Central memory CD4-positive, alpha-beta T cell (primary cell): ENCODE results near the gene FBXO42.
"Not testable (repeated sequence)": the region's sequence is repeated elsewhere in the genome, so short reads cannot be mapped to it uniquely, and the experiment has no call there.

Source experiments
- DNase-seq: peaks from one replicate; pipeline ENCODE4 v3.0.0; 2022

Gene FBXO42

DNA sequence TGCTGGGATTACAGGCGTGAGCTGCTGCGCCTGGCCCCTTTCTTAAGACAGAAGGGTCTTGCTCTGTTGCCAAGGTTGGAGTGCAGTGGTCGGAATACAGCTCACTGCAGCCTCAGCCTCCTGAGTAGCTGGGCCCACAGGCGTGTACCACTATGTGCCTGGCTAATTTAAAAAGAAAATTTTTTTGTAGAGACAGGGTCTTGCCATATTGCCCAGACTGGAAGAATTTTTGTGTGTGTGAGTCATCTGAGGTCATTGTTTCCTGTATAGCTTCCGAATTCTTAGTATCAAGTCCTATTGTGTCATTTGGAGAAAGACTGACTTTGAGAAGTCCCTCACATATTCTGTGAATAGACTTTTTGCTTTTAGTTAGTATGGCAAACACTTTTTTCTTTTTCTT lies 19.4 kb upstream of the FBXO42 start:
- no peak for DNase-seq

- no peak for DNase-seq
Observed at GRCh38 chr1:16369821-16370220, 17.5 kb upstream of the FBXO42 start.

DNA sequence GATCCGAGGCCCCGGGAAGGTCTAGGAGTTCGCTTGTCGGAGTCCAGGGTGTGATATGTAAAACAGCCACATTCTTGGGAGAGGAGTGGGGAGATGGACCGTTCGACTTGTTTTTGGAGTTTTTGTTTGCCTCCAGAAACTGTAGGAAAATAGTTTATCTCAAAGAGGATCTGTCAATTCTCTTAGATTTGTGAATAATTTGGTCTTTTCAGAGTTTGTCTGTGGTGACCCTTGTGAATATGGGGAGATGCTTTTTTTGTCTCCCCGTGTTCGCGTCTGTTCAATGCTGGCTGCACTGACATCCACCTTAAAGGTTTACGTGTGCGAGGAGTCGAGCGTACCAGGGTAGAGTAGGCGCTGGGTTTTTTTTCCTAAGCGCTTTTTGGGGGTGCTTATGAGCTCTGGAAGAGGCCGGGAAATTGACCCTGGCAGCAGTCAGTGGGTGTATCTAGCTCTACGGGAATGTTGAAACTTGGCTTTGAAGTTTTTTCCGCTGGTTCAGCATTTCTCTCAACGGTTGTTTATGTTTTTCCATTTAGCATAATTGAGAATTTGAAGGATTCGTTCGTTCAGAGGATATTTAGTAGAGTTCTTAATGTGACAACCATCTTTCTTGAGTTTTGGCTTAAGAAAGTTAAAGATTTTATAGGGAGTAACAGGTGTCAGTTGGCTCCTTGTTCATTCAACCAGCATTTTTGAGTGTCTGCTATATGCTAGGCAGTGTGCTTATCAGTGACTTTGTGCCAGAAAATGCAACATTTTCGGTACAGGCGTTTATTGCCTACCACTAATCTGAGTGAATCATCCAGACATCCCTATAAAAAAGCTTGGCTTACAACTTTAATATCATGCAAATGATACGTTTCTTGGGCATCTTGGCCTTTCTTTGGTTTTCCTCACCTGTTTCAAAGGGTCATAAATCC lies 15.9 kb upstream of the FBXO42 start:
- DNase-seq: no peak

GRCh38 chr1:16367258-16367967 lies 15.1 kb upstream of the FBXO42 start:
- DNase-seq: peak; percentile 88

DNA sequence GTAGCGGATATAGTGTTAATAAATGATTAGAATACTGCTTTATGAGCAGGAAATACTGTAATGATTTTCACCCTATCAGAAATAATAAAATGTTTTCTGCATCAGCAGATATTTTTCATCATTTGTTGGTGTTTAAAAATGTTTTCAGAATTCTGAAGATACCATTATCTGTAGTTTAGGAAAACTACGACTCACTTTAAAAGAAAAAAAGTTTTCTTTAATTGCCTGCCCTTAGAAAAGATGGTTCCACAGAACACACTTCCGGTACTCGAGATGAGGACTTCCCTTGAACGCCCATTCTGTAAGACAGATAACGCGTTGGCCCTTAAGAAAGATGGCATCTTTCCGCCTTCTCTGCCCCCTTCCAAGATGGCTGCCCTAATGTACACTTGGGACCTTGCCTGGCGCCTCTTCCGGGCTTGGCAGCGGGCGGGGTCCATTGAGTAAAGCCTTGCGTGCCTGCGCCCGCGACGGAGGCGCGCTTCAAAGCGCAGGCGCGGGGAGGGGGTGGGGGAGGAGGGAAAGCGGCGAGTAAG lies 14.5 kb upstream of the FBXO42 start, which contains the start of gene SZRD1:
Gene SZRD1, plus strand, starts transcription at position 521 of the 536 bp plus-strand sequence. CDS start 16 bp downstream, outside the sequence.
- DNase-seq: peak; percentile 98

DNA sequence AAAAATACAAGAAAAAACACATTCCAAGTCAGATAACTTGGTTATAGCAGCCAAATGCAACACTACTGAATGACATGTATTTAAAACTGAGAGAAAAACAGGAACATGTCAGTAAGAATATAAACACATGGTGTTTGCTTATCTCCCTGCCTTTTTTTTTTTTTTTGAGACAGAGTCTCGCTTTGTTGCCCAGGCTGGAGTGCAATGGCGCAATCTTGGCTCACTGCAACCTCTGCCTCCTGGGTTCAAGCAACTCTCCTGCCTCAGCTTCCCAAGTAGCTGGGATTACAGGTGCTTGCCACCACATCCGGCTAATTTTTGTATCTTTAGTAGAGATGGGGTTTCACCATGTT lies 12.8 kb upstream of the FBXO42 start:
- not testable (repeated sequence) for DNase-seq

- DNase-seq: no peak
Observed at GRCh38 chr1:16356867-16357266, 4.6 kb upstream of the FBXO42 start.

- DNase-seq: no peak
Observed at GRCh38 chr1:16354619-16355018, 2.3 kb upstream of the FBXO42 start.

- DNase-seq: no peak
Observed at GRCh38 chr1:16352842-16353535, 709 bp upstream of the FBXO42 start.

DNA sequence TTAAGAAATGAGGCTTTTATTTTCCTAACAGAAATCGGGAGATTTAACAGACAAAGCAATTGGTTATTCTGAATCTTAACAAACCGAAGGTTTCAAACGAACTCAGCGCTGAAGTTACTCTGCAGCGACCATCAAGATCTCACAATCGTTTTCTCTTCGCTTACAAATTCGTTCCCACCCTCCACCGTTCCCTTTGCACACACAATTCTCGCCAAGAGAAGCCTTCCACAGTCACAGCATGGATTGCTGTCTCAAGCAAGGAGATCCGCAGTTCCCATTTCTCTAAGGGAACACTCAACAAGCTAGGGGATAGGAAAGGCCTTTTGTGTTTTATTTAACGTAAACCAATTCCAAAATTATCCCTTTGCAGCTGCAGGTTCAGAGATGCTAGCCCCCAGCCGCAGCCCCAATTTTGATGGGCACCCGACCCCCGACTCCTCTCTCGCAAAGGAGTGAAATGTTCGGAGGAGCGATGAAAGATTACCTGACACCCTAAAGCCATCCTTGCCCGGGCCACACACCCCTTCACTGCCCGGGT lies 755 bp downstream of the FBXO42 start:
- DNase-seq: no peak

- no peak for DNase-seq
Observed at GRCh38 chr1:16349847-16350406, 2.4 kb downstream of the FBXO42 start.

GRCh38 chr1:16348414-16349182 lies 3.7 kb downstream of the FBXO42 start:
- no peak for DNase-seq

GRCh38 chr1:16343276-16343675 lies 9.0 kb downstream of the FBXO42 start:
- not testable (repeated sequence) for DNase-seq

DNA sequence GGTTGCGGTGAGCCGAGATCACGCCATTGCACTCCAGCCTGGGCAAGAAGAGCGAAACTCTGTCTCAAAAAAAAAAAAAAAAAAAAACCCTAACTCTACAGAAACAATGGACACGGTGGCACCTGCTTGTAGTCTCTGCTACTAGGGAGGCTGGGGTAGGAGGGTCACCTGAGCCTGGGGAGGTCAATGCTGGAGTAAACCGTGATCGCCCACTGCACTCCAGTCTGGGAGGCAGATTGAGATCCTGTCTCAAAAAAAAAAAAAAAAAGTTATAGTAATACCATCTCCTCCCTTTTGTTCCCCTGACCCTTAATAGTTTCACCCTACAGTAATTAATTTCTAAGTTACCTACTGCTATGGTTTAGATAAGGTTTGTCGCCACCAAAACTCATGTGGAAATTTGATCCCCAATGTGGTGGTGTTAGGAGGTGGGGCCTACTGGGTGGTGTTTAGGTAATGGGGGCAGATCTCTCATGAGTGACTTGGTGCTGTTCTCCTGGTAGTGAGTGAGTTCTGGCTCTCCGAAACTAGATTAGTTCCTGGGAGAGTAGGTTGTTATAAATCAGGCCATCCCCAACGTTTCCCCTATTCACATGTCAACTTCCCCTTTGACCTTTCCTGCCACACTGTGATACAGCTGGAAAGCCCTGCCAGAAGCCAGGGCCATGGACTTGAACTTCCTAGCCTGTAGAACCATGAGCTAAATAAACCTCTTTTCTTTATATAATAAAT lies 9.8 kb downstream of the FBXO42 start:
- no peak for DNase-seq

GRCh38 chr1:16340673-16341072 lies 11.6 kb downstream of the FBXO42 start:
- DNase-seq: no peak

DNA sequence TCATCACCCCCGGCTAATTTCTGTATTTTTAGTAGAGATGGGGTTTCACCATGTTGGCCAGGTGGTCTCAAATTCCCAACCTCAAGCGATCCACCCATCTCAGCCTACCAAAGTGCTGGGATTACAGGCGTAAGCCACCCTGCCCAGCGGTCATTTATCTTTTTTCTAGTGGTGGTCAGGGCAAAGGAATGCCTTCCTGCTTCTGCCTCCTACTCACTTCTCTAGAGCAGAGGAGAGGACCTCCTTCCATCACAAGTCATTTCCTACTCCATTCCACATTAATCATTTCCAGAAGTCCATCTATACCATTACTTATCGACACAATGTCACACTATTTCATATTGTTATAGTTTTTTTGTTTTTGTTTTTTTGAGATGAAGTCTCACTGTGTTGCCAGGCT lies 13.3 kb downstream of the FBXO42 start:
- DNase-seq: no peak

DNA sequence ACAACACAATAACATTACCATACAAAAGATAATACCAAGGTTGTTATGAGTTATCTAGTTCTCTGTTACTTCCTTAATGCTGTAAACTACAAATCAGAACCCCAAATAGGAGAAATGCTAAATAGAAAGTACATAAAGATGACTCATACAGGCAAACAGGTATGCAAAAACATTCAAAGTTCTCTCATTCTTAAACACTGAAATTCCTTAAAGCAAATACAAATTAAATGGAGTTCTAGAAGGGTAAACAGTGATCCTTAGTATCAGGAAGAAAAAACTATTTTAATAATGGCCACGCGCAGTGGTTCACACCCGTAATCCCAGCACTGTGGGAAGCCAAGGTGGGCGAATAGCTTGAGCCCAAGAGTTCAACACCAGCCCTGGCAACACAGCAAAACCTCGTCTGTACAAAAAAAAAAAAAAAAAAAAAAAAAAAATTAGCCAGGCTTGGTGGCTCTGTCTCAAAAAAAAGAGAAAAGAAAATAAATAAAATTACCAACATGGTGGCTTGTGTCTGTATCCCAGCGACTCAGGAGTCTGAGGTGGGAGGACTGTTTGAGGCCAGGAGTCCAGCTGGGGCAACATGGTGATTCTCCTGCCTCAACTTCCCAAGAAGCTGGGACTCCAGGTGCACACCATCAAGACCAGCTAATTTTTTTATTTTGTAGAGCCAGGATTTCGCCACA lies 17.5 kb downstream of the FBXO42 start:
- DNase-seq: no peak

DNA sequence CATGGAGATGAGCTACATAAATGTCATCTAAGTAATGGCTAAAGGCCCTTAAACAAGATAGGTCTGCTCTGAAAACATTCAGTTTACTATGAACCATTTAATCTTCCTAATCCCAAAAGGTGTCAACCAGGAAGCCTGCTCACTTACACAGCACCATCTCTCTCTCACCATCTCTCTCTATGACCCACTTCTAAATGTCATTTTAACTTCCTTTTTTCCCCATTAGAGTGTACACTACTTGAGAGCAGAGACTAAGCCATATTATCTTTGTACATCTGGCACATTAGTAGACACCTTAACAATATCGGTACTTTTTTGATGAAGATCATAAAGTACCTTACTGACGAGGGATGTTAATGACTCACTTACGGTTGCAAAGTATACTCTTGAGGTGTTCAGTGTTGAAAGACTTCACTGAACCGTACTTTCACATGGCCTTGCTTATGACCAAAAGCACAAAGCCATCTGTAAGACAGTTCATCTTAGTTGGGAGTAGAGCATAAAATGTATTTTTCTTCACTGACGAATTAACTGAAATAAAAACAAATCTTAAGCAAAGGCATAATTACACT lies 25.4 kb downstream of the FBXO42 start:
- DNase-seq: no peak

GRCh38 chr1:16324456-16324890 lies 27.8 kb downstream of the FBXO42 start:
- no peak for DNase-seq
